Adrenal gland (tissue), 5 donors: ENCODE measurements around the gene NDUFB8.

ENCODE experiments used
- POLR2A ChIP-seq, 2 donors: fragments of 450-650 bp; IDR thresholded peaks; one replicate each; pipeline ENCODE4 v1.6.1; 2017; ENCODE audit warnings: antibody characterized with exemption in 2 of 2, mild to moderate bottlenecking in 2 of 2, moderate library complexity in 1 of 2
- TF ChIP-seq, protein P1 (sequence below), 6 experiments: fragments of 450-650 bp in 4 of 6; fragments of 200-600 bp in 2 of 6; sonication (generic) in 1 of 6; IDR thresholded peaks; 1 replicate in 5 of 6; 2 replicates in 1 of 6; pipeline versions ENCODE4 v1.5.1 to v1.8.0; 2016 to 2021; ENCODE audit warnings: antibody characterized with exemption in 6 of 6, mild to moderate bottlenecking in 2 of 6, moderate library complexity in 1 of 6
- donor health status: DM: no; HTN: no; CAD: no.

DNA sequence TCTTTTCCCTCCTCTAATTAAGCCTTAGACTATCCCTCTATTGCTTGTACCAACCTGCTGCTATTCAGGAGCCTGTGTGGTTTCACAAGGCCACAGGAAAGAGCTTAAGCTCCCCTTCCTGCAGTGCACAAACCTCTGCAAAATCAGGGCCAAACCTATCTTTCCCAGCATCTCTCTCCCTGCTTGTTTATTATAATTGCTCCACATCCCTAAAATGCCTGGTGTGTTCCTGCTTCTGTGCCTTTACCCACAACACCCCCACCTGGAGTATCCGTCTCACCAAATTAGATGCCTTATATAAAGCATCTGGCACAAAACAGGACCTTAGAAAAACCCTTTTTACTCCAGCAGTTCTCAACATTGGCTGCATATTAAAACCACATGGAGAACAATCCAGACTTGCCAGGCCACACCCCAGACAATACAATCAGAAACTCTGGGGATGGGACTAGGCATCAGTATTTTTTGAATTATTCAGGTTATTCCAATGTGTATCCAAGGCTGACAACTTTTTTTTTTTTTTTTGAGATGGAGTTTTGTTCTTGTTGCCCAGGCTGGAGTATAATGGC is 26.7 kb downstream of the NDUFB8 start:
- TF ChIP-seq, protein P1, sequence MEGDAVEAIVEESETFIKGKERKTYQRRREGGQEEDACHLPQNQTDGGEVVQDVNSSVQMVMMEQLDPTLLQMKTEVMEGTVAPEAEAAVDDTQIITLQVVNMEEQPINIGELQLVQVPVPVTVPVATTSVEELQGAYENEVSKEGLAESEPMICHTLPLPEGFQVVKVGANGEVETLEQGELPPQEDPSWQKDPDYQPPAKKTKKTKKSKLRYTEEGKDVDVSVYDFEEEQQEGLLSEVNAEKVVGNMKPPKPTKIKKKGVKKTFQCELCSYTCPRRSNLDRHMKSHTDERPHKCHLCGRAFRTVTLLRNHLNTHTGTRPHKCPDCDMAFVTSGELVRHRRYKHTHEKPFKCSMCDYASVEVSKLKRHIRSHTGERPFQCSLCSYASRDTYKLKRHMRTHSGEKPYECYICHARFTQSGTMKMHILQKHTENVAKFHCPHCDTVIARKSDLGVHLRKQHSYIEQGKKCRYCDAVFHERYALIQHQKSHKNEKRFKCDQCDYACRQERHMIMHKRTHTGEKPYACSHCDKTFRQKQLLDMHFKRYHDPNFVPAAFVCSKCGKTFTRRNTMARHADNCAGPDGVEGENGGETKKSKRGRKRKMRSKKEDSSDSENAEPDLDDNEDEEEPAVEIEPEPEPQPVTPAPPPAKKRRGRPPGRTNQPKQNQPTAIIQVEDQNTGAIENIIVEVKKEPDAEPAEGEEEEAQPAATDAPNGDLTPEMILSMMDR (IDR thresholded peaks at IDR 0.05), result no peak
- TF ChIP-seq POLR2A (IDR thresholded peaks at IDR 0.05), result no peak
